Measurements from ENCODE around the gene VARS1.
"Not testable (repeated sequence)": the region's sequence is repeated elsewhere in the genome, so short reads cannot be mapped to it uniquely, and the experiment has no call there.

The VARS1 gene

GRCh38 chr6:31795616-31796298, at the start of gene VARS1:
Gene VARS1 (minus strand): TSS chr6:31795752. CDS start chr6:31795217, 535 bp downstream.
- peak within 1 kb of the TSS; percentile 82 for H3K4me3 ChIP-seq (ENCODE audit: control insufficient read depth, low read depth, low read length)
- peak; percentile 46 for DNase-seq (ENCODE audit: low read depth)
- TF ChIP-seq, protein P1, sequence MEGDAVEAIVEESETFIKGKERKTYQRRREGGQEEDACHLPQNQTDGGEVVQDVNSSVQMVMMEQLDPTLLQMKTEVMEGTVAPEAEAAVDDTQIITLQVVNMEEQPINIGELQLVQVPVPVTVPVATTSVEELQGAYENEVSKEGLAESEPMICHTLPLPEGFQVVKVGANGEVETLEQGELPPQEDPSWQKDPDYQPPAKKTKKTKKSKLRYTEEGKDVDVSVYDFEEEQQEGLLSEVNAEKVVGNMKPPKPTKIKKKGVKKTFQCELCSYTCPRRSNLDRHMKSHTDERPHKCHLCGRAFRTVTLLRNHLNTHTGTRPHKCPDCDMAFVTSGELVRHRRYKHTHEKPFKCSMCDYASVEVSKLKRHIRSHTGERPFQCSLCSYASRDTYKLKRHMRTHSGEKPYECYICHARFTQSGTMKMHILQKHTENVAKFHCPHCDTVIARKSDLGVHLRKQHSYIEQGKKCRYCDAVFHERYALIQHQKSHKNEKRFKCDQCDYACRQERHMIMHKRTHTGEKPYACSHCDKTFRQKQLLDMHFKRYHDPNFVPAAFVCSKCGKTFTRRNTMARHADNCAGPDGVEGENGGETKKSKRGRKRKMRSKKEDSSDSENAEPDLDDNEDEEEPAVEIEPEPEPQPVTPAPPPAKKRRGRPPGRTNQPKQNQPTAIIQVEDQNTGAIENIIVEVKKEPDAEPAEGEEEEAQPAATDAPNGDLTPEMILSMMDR (IDR thresholded peaks at IDR 0.05; ENCODE audit: control insufficient read depth, insufficient read depth, low read depth, low read length, missing control alignments): peak; percentile 69

DNA sequence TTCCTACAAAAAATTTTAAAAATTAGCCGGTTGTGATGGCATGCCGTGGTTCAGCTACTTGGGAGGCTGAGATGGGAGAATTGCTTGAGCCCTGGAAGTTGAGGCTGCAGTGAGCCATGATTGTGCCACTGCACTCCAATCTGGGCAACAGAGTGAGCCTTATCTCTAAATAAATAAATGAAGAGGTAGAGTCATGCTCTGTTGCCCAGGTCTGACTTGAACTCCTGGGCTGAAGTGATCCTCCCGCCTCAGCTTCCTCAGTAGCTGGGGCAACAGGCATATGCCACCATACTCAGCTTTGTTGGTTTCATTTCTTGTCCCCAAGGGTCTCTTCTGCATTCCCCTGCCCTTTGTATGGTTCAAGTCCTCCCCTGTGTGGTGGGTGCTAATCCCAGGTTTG, 49.0 kb upstream of the VARS1 start:
- no peak overlapping the region for H3K4me3 ChIP-seq (ENCODE audit: control insufficient read depth, low read depth, low read length)
- TF ChIP-seq, protein P1 (IDR thresholded peaks at IDR 0.05; ENCODE audit: control insufficient read depth, insufficient read depth, low read depth, low read length, missing control alignments): no peak
- DNase-seq (ENCODE audit: low read depth): no peak

GRCh38 chr6:31842053-31842452, 46.5 kb upstream of the VARS1 start:
- DNase-seq (ENCODE audit: low read depth): no peak
- TF ChIP-seq, protein P1 (IDR thresholded peaks at IDR 0.05; ENCODE audit: control insufficient read depth, insufficient read depth, low read depth, low read length, missing control alignments): no peak
- no peak overlapping the region for H3K4me3 ChIP-seq (ENCODE audit: control insufficient read depth, low read depth, low read length)

GRCh38 chr6:31839779-31840126, 44.2 kb upstream of the VARS1 start:
- DNase-seq (ENCODE audit: low read depth); H3K4me3 ChIP-seq (ENCODE audit: control insufficient read depth, low read depth, low read length): not testable (repeated sequence)

GRCh38 chr6:31838968-31839367, 43.4 kb upstream of the VARS1 start:
- H3K4me3 ChIP-seq (ENCODE audit: control insufficient read depth, low read depth, low read length): no peak overlapping the region
- DNase-seq (ENCODE audit: low read depth): no peak
- TF ChIP-seq, protein P1 (IDR thresholded peaks at IDR 0.05; ENCODE audit: control insufficient read depth, insufficient read depth, low read depth, low read length, missing control alignments): no peak

DNA sequence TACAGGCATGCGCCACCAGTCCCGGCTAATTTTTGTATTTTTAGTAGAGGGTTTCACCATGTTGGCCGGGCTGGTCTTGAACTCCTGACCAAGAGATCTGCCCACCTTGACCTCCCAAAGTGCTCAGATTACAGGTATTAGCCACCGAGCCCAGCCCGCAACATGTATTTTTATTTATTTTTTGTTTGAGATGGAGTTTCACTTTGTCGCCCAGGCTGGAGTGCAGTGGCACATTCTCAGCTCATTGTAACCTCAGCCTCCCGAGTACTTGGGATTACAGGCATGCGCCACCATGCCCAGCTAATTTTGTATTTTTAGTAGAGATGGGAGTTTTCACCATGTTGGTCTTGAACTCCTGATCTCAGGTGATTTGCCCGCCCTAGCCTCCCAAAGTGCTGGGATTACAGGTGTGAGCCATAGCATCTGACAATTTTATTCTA, 42.6 kb upstream of the VARS1 start:
- not testable (repeated sequence) for DNase-seq (ENCODE audit: low read depth)
- peak overlapping the region; percentile 100 for H3K4me3 ChIP-seq (ENCODE audit: control insufficient read depth, low read depth, low read length)

DNA sequence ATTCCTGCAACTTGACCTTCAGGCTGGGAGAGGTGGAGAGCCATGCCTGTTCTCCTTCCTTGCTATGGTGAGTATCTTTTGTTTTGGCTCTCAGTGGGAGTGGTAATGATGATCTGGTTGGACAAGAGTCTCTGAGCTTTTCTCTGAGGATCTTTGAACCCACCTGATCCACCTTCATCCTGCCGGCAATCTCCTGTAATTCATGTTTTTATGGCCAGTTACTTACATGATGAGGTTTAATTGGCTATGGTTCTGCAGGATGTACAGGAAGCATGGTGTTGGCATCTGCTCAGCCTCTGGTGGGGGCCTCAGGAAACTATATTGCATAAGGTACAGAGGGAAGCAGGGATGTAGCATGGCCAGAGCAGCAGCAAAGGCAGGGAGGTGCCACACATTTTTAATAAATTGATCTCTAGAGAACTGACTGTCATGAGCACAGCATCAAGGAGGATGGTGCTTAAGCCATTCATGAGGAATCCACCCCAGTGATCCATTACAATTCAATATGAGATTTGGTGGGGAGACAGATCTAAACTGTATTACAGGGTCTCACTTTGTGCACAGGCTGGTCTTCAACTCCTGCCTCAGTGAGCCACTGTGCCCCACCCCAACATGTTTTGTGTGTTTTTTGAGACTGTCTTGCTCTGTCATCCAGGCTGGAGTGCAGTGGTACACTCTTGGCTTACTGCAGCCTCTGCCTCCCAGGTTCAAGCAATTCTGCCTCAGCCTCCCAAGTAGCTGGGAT, 42.0 kb upstream of the VARS1 start:
- TF ChIP-seq, protein P1 (IDR thresholded peaks at IDR 0.05; ENCODE audit: control insufficient read depth, insufficient read depth, low read depth, low read length, missing control alignments): no peak
- H3K4me3 ChIP-seq (ENCODE audit: control insufficient read depth, low read depth, low read length): peak overlapping the region; percentile 100
- DNase-seq (ENCODE audit: low read depth): no peak

All from AG09309 (cell line).